Measurements from ENCODE around the gene ZDHHC22.
"Not testable (repeated sequence)": the region's sequence is repeated elsewhere in the genome, so short reads cannot be mapped to it uniquely, and the experiment has no call there.

DNA sequence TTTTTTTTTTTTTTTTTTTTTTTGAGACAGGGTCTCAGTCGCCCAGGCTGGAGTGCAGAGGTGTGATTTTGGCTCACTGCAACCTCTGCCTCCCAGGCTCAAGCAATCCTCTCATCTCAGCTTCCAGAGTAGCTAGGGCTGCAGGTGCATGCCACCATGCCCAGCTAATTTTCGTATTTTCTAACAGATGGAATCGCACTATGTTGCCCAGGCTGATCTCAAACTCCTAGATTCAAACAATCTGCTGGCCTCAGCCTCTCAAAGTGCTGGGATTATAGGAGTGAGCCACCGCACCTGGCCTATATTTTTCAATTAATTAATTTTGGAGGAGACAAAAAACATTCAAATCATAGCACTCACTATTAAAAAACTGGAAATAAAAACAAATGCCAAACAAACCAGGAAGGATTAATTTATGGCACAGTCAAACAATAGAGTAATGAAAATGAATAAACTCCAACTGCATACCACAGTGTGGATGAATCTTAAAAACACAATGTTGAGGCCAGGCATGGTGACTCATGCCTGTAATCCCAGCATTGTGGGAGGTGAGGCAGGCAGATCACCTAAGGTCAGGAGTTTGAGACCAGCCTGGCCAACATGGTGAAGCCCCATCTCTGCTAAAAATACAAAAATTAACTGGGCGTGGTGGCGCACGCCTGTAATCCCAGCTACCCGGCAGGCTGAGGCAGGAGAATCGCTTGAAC is 32.5 kb upstream of the ZDHHC22 start:
- TF ChIP-seq, protein P1, sequence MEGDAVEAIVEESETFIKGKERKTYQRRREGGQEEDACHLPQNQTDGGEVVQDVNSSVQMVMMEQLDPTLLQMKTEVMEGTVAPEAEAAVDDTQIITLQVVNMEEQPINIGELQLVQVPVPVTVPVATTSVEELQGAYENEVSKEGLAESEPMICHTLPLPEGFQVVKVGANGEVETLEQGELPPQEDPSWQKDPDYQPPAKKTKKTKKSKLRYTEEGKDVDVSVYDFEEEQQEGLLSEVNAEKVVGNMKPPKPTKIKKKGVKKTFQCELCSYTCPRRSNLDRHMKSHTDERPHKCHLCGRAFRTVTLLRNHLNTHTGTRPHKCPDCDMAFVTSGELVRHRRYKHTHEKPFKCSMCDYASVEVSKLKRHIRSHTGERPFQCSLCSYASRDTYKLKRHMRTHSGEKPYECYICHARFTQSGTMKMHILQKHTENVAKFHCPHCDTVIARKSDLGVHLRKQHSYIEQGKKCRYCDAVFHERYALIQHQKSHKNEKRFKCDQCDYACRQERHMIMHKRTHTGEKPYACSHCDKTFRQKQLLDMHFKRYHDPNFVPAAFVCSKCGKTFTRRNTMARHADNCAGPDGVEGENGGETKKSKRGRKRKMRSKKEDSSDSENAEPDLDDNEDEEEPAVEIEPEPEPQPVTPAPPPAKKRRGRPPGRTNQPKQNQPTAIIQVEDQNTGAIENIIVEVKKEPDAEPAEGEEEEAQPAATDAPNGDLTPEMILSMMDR (IDR thresholded peaks at IDR 0.05 in 8 of 11, conservative IDR thresholded peaks at IDR 0.05 in 3 of 11) = not testable (repeated sequence)
- not testable (repeated sequence) for TF ChIP-seq POLR2A, POLR2AphosphoS5 (IDR thresholded peaks at IDR 0.05)
